NCI-H1048 (cell line): ENCODE data around the gene ESPNL.
"Not testable (repeated sequence)": the region's sequence is repeated elsewhere in the genome, so short reads cannot be mapped to it uniquely, and the experiment has no call there.

Source experiments
- DNase-seq: peaks from one replicate; lab custom pipeline; 2025; lab: John Stamatoyannopoulos, UW

Gene ESPNL

GRCh38 chr2:238115709-238116108, 15.6 kb downstream of the ESPNL start:
- not testable (repeated sequence) for DNase-seq

GRCh38 chr2:238116298-238117198, 16.4 kb downstream of the ESPNL start:
- no peak for DNase-seq

- DNase-seq, result no peak
These were observed 17.3 kb downstream of the ESPNL start for GRCh38 chr2:238117199-238118154.

- no peak for DNase-seq
These were observed 19.8 kb downstream of the ESPNL start for GRCh38 chr2:238119756-238120462.

- DNase-seq, result no peak
These were observed 20.5 kb downstream of the ESPNL start for GRCh38 chr2:238120463-238121298.

- DNase-seq, result no peak
These were observed 21.6 kb downstream of the ESPNL start for GRCh38 chr2:238121511-238122286.

- no peak for DNase-seq
These were observed 22.4 kb downstream of the ESPNL start for GRCh38 chr2:238122287-238123217.

- no peak for DNase-seq
These were observed 23.3 kb downstream of the ESPNL start for GRCh38 chr2:238123218-238123971.

- DNase-seq, result no peak
These were observed 23.9 kb downstream of the ESPNL start for GRCh38 chr2:238123991-238124470.

GRCh38 chr2:238124488-238125126, 24.5 kb downstream of the ESPNL start:
- DNase-seq, result no peak

- no peak for DNase-seq
These were observed 25.2 kb downstream of the ESPNL start for GRCh38 chr2:238125127-238125885.

GRCh38 chr2:238126338-238126737, 26.2 kb downstream of the ESPNL start:
- no peak for DNase-seq

GRCh38 chr2:238126775-238127164, 26.6 kb downstream of the ESPNL start:
- no peak for DNase-seq

- DNase-seq, result no peak
These were observed 27.3 kb downstream of the ESPNL start for GRCh38 chr2:238127165-238128060.

GRCh38 chr2:238128061-238128440, 27.9 kb downstream of the ESPNL start:
- no peak for DNase-seq

GRCh38 chr2:238128534-238129001, 28.4 kb downstream of the ESPNL start:
- DNase-seq, result no peak
